Heart left ventricle (tissue), 13 donors: ENCODE data around the gene RNF31.

Experiments used
- POLR2A ChIP-seq, 2 donors: fragments of 450-650 bp; IDR thresholded peaks; one replicate each; pipeline ENCODE4 v1.6.1; 2017; ENCODE audit warnings: antibody characterized with exemption in 2 of 2, mild to moderate bottlenecking in 2 of 2, moderate library complexity in 2 of 2
- TF ChIP-seq, protein P1 (sequence below), 12 donors: fragments of 200-600 bp; sonication (generic) in 4 of 12; IDR thresholded peaks; one replicate each; pipeline versions ENCODE4 v1.5.0 to v1.8.0; 2018 to 2022; ENCODE audit warnings: antibody characterized with exemption in 12 of 12, mild to moderate bottlenecking in 5 of 12
- donor health status: ischemic (EF 13 %, LVEDD 7.1; RV severe dilation, severe dysfunction).
- donor health status: DM: no; HTN: yes; CAD: no.
- donor health status: DM: no; HTN: no; CAD: no.
- donor health status: ischemic (EF 25% LVEDD 6.9; RV normal size, moderate dysfunction).
- donor health status: ischemic (EF 25% LVEDD 5.7; RV mildly dilated, moderate dysfunction).
- donor health status: ischemic (EF 35%, LVEDD 5.7; RV mildly dilated, moderate dysfunction).
- donor health status: nonischemic (EF 11% LVEDD 7.7; RV severe dilation, severe dysfunction).
- donor health status: DM: yes; HTN: yes; CAD: no.
- donor health status: PGD.
- donor health status: ischemic (EF 29% LVEDD 5.4; RV normal size, mild dysfunction).
- donor health status: nonischemic (EF 23%, LVEDD 6.1; RV moderate dilation, normal function).

- no peak for TF ChIP-seq POLR2A (IDR thresholded peaks at IDR 0.05)
- TF ChIP-seq, protein P1, sequence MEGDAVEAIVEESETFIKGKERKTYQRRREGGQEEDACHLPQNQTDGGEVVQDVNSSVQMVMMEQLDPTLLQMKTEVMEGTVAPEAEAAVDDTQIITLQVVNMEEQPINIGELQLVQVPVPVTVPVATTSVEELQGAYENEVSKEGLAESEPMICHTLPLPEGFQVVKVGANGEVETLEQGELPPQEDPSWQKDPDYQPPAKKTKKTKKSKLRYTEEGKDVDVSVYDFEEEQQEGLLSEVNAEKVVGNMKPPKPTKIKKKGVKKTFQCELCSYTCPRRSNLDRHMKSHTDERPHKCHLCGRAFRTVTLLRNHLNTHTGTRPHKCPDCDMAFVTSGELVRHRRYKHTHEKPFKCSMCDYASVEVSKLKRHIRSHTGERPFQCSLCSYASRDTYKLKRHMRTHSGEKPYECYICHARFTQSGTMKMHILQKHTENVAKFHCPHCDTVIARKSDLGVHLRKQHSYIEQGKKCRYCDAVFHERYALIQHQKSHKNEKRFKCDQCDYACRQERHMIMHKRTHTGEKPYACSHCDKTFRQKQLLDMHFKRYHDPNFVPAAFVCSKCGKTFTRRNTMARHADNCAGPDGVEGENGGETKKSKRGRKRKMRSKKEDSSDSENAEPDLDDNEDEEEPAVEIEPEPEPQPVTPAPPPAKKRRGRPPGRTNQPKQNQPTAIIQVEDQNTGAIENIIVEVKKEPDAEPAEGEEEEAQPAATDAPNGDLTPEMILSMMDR (IDR thresholded peaks at IDR 0.05) = no peak
Measured at GRCh38 chr14:24130717-24131548, 16.4 kb upstream of the RNF31 start.
